ENCODE measurements around the gene CSF1.

- TF ChIP-seq CTCF (IDR thresholded peaks at IDR 0.05) (no peak), POLR2A (IDR thresholded peaks at IDR 0.05) (no peak)
These were observed 33.9 kb upstream of the CSF1 start for GRCh38 chr1:109876617-109877316.

Data from Peyer's patch (tissue), 4 donors.